PC-3 (cell line): Measurements from ENCODE around the gene ZNF407. TPM values are rescaled to one million over a fixed set of nuclear protein-coding genes. Genes with fewer than 3 reads are reported as not detected.
A peak's percentile ranks its signal among the peaks of the same experiment; 100 is the strongest.

ENCODE experiments used
- ATAC-seq: fragments of 200-7000 bp; cut with Tn5 transposase; 2 replicates; pipeline ENCODE4 v1.9.1; 2020; ENCODE audit warnings: mild to moderate bottlenecking, moderate library complexity
- BruUV-seq: library from RNA; stranded (reverse); fragments of 400-500 nt; replicated peaks from 2 replicates; lab custom pipeline; 2021; lab: Mats Ljungman, UMichigan
- CTCF ChIA-PET: fragments of 300-600 bp; sonication (Branson Sonifier 250); formaldehyde crosslinking; loops from one replicate; lab custom pipeline; 2022; ENCODE audit warnings: antibody characterized with exemption; lab: Charles Lee
- POLR2A ChIA-PET: fragments of 300-600 bp; sonication (Branson Sonifier 250); formaldehyde crosslinking; loops from one replicate; lab custom pipeline; 2022; ENCODE audit warnings: antibody characterized with exemption; ENCODE audit not compliant: unreplicated experiment; lab: Charles Lee
- DNase-seq: peaks from one replicate; pipeline ENCODE4 v3.0.0-alpha.2; 2015
- H2AFZ ChIP-seq: fragments of 300-600 bp; sonication (generic); 2 replicates; pipeline ENCODE4 v1.6.0; 2016; ENCODE audit warnings: antibody characterized with exemption, low read length
- H3F3A ChIP-seq: fragments of 300-600 bp; sonication (generic); one replicate; pipeline ENCODE4 v1.6.0; 2017; ENCODE audit warnings: antibody characterized with exemption, low read length, control low read depth, mild to moderate bottlenecking; ENCODE audit not compliant: unreplicated experiment
- H3K27ac ChIP-seq: fragments of 300-600 bp; sonication (generic); 2 replicates; pipeline ENCODE4 v1.5.1; 2016; ENCODE audit warnings: mild to moderate bottlenecking, low read length
- H3K27me3 ChIP-seq: fragments of 300-600 bp; sonication (generic); 2 replicates; pipeline ENCODE4 v1.6.1; 2016; ENCODE audit warnings: low read length, mixed read lengths
- H3K36me3 ChIP-seq: fragments of 300-600 bp; sonication (generic); 2 replicates; pipeline ENCODE4 v1.6.1; 2016; ENCODE audit warnings: low read depth, mixed run types, low read length, mixed read lengths
- H3K4me1 ChIP-seq: fragments of 300-600 bp; sonication (generic); 2 replicates; pipeline ENCODE4 v1.5.1; 2016; ENCODE audit warnings: low read length; ENCODE audit not compliant: insufficient read depth
- H3K4me2 ChIP-seq: fragments of 300-600 bp; sonication (generic); 2 replicates; pipeline ENCODE4 v1.6.0; 2016; ENCODE audit warnings: low read length
- H3K4me3 ChIP-seq: fragments of 300-600 bp; sonication (generic); 2 replicates; pipeline ENCODE4 v1.5.1; 2016; ENCODE audit warnings: mild to moderate bottlenecking, low read length, mixed read lengths
- H3K79me2 ChIP-seq: fragments of 300-600 bp; sonication (generic); 2 replicates; pipeline ENCODE4 v1.6.1; 2017; ENCODE audit warnings: low read length, mixed read lengths
- H3K9ac ChIP-seq: fragments of 300-600 bp; sonication (generic); 2 replicates; pipeline ENCODE4 v1.6.0; 2016; ENCODE audit warnings: mild to moderate bottlenecking, low read length
- H3K9me2 ChIP-seq: fragments of 300-600 bp; sonication (generic); replicated peaks from 2 replicates; pipeline ENCODE4 v1.6.1; 2016; ENCODE audit warnings: mixed run types, low read length, mixed read lengths
- H3K9me3 ChIP-seq: fragments of 300-600 bp; sonication (generic); 2 replicates; pipeline ENCODE4 v1.6.1; 2016; ENCODE audit warnings: low read length, mixed read lengths
- H4K20me1 ChIP-seq: fragments of 300-600 bp; sonication (generic); 2 replicates; pipeline ENCODE4 v1.6.1; 2016; ENCODE audit warnings: low read length, mixed read lengths
- EZH2 ChIP-seq: fragments of 300-600 bp; sonication (generic); IDR thresholded peaks from one replicate; pipeline ENCODE4 v1.6.1; 2017; ENCODE audit warnings: antibody characterized with exemption, mild to moderate bottlenecking, low read length; ENCODE audit not compliant: unreplicated experiment
- EZH2phosphoT487 ChIP-seq: fragments of 300-600 bp; sonication (generic); IDR thresholded peaks from 2 replicates; pipeline ENCODE4 v1.6.1; 2018; ENCODE audit warnings: mild to moderate bottlenecking, antibody characterized with exemption, low read length, borderline replicate concordance
- intact Hi-C: fragments of 100-400 bp; cut with micrococcal nuclease; formaldehyde crosslinking; loops from 2 replicates; pipeline ENCODE4 v1.9.0; 2023
- total RNA-seq: library from RNA; depleted of rRNA; stranded (reverse); fragments of >200 nt; gene quantifications from 2 replicates; pipeline ENCODE4 v1.2.3, GENCODE V29; 2014
- TF ChIP-seq, protein P1 (sequence below): fragments of 300-600 bp; sonication (generic); conservative IDR thresholded peaks from 2 replicates; pipeline ENCODE4 v1.5.1; 2017; ENCODE audit warnings: antibody characterized with exemption, low read depth, mild to moderate bottlenecking, low read length

The ZNF407 gene
- total RNA-seq, 1 experiment from 2014 or later: 9.3 TPM

DNA sequence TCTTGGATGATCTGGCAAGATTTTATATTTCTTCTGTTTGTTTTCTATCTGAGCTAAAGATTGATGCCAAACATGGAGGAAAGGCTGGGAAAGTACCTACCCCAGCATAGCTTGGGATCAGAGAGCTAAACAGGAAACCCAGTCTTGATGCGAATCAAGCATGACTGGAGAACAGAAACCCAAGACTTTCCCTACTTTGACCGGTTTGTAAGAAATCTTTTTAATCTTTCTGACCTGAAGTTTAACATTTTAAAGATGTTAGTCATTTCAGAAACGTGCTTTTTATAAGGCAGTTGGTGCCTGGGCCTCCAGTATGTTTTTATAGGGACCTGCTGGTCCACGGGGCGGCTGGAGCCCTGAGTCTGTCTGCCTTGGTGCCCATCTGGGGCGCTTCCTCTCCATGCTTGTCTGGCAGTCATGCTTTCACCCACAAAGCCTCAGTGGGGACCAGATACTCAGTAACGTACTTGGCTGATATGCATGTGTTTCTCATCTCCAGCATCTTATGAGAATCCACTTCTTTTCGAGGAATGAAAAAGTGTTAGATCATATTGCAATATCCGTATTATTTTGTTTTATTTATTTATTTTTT is 344.7 kb downstream of the ZNF407 start:
- intact Hi-C loops: loop anchor here (5.0 kb wide), 1 partner anchor 290 kb away; no protein-coding TSS in a partner anchor
- no peaks in the 10 kb centered on the region for H3K9me3 ChIP-seq
- no peak overlapping the region for H2AFZ ChIP-seq
- H3K36me3 ChIP-seq: no peaks in the 10 kb centered on the region
- peak overlapping the region; percentile 33 for H3K27ac ChIP-seq
- no peaks in the 10 kb centered on the region for H3K27me3 ChIP-seq
- 0 out of 2 replicates have a peak overlapping the region, but pooled peaks have one; percentile 19 for H3K4me2 ChIP-seq
- peaks cover 44% of the 10 kb centered on the region for H3K4me1 ChIP-seq
- H3K4me3 ChIP-seq: no peak overlapping the region
- DNase-seq (peak; percentile 50), ATAC-seq (peak; percentile 48)
- CTCF ChIA-PET: interaction anchor here (0.6 kb wide), 1 partner anchor 19 kb away, joined by 13 read pairs; no protein-coding TSS in a partner anchor
- POLR2A ChIA-PET: no interaction called here
- H3K9me2 ChIP-seq: no peaks in the 10 kb centered on the region
- H3K9ac ChIP-seq: no peak overlapping the region
- no peak for TF ChIP-seq EZH2
- no peak for TF ChIP-seq EZH2phosphoT487
- TF ChIP-seq, protein P1, sequence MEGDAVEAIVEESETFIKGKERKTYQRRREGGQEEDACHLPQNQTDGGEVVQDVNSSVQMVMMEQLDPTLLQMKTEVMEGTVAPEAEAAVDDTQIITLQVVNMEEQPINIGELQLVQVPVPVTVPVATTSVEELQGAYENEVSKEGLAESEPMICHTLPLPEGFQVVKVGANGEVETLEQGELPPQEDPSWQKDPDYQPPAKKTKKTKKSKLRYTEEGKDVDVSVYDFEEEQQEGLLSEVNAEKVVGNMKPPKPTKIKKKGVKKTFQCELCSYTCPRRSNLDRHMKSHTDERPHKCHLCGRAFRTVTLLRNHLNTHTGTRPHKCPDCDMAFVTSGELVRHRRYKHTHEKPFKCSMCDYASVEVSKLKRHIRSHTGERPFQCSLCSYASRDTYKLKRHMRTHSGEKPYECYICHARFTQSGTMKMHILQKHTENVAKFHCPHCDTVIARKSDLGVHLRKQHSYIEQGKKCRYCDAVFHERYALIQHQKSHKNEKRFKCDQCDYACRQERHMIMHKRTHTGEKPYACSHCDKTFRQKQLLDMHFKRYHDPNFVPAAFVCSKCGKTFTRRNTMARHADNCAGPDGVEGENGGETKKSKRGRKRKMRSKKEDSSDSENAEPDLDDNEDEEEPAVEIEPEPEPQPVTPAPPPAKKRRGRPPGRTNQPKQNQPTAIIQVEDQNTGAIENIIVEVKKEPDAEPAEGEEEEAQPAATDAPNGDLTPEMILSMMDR: no peak
- H4K20me1 ChIP-seq: no peaks in the 10 kb centered on the region
- no TSS peak for BruUV-seq
- H3F3A ChIP-seq: no peaks in the 10 kb centered on the region
- no peaks in the 10 kb centered on the region for H3K79me2 ChIP-seq

DNA sequence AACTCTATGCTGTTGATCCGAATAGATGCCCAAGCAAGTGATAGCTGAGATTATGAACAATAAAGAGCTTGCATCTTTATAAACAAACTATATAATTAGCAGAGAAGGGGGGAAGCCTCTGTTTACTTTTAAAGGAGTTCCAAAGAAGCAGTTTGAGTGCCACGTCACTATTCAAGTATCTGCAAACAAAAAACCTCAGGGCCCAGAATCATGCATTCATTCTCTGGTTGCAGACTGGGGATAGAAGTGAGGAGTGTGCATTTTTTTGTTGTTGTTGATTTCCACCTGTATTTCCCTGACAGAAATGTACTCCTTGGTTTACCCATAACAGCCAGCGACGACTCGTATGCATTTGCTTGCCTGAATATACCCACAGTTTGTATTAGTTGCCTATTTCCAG is 347.0 kb downstream of the ZNF407 start:
- POLR2A ChIA-PET: interaction anchor here (0.6 to 0.7 kb wide), 2 partner anchors 18 to 39 kb away, joined by 3 to 4 read pairs; no protein-coding TSS in a partner anchor
- no peaks in the 10 kb centered on the region for H3K9me3 ChIP-seq
- BruUV-seq: no TSS peak
- peak; percentile 78 for DNase-seq
- ATAC-seq: peak; percentile 79
- H3K27ac ChIP-seq: peak overlapping the region; percentile 66
- H3K4me3 ChIP-seq: peak overlapping the region; percentile 57
- H3K9ac ChIP-seq: peak overlapping the region; percentile 38; the same call in 1 of the 2 replicates
- peak overlapping the region; percentile 83 for H3K4me2 ChIP-seq
- H3K9me2 ChIP-seq: no peaks in the 10 kb centered on the region
- no peaks in the 10 kb centered on the region for H4K20me1 ChIP-seq
- CTCF ChIA-PET: no interaction called here
- H3K79me2 ChIP-seq: no peaks in the 10 kb centered on the region
- H2AFZ ChIP-seq: peak overlapping the region; percentile 65
- H3F3A ChIP-seq: no peaks in the 10 kb centered on the region
- H3K4me1 ChIP-seq: peaks cover 48% of the 10 kb centered on the region
- intact Hi-C loops: loop anchor here (5.0 kb wide), 2 partner anchors 137 to 292 kb away; no protein-coding TSS in a partner anchor
- TF ChIP-seq EZH2phosphoT487: no peak
- TF ChIP-seq, protein P1: no peak
- no peak for TF ChIP-seq EZH2
- no peaks in the 10 kb centered on the region for H3K36me3 ChIP-seq
- no peaks in the 10 kb centered on the region for H3K27me3 ChIP-seq
